ENCODE data around the gene AP3D1. TPM values are rescaled to one million over a fixed set of nuclear protein-coding genes. Genes with fewer than 3 reads are reported as not detected.

The AP3D1 gene
- total RNA-seq, 1 donor from 2014 or later = 146 TPM

GRCh38 chr19:2099937-2100718, 51.2 kb downstream of the AP3D1 start:
- peaks cover 2% of the 10 kb centered on the region for H3K27me3 Mint-ChIP-seq (ENCODE audit: low read depth)

GRCh38 chr19:2099054-2099501, 52.3 kb downstream of the AP3D1 start:
- TF ChIP-seq CTCF (conservative IDR thresholded peaks at IDR 0.05) = no peak
- no peak for DNase-seq (ENCODE audit: low read depth, low spot score)
- peaks cover 15% of the 10 kb centered on the region for H3K4me1 Mint-ChIP-seq
- no peaks in the 10 kb centered on the region for H3K9me3 Mint-ChIP-seq
- H3K27ac Mint-ChIP-seq (ENCODE audit: unreplicated experiment) = no peak overlapping the region
- H3K36me3 Mint-ChIP-seq (ENCODE audit: low read depth) = peaks cover 12% of the 10 kb centered on the region
- peaks cover 4% of the 10 kb centered on the region for H3K27me3 Mint-ChIP-seq (ENCODE audit: low read depth)
- H3K4me3 Mint-ChIP-seq = no peak overlapping the region

More at GRCh38 chr19:2099937-2100718, 51.2 kb downstream of the AP3D1 start:
- DNase-seq (ENCODE audit: low read depth, low spot score) = no peak
- no peaks in the 10 kb centered on the region for H3K9me3 Mint-ChIP-seq
- no peak overlapping the region for H3K27ac Mint-ChIP-seq (ENCODE audit: unreplicated experiment)
- no peak for TF ChIP-seq CTCF (conservative IDR thresholded peaks at IDR 0.05)
- H3K36me3 Mint-ChIP-seq (ENCODE audit: low read depth) = peaks cover 19% of the 10 kb centered on the region
- H3K4me3 Mint-ChIP-seq = no peak overlapping the region
- peaks cover 4% of the 10 kb centered on the region for H3K4me1 Mint-ChIP-seq

- DNase-seq (ENCODE audit: low read depth, low spot score) = no peak
- peaks cover 7% of the 10 kb centered on the region for H3K36me3 Mint-ChIP-seq (ENCODE audit: low read depth)
- H3K27ac Mint-ChIP-seq (ENCODE audit: unreplicated experiment) = no peak overlapping the region
- H3K9me3 Mint-ChIP-seq = no peaks in the 10 kb centered on the region
- no peak for TF ChIP-seq CTCF (conservative IDR thresholded peaks at IDR 0.05)
- H3K4me3 Mint-ChIP-seq = peak overlapping the region; percentile 44
- peaks cover 4% of the 10 kb centered on the region for H3K27me3 Mint-ChIP-seq (ENCODE audit: low read depth)
- H3K4me1 Mint-ChIP-seq = peaks cover 16% of the 10 kb centered on the region
Observed at GRCh38 chr19:2097886-2098327, 53.5 kb downstream of the AP3D1 start.

GRCh38 chr19:2097203-2097885, 54.0 kb downstream of the AP3D1 start:
- no peak for DNase-seq (ENCODE audit: low read depth, low spot score)
- H3K9me3 Mint-ChIP-seq = no peaks in the 10 kb centered on the region
- no peak for TF ChIP-seq CTCF (conservative IDR thresholded peaks at IDR 0.05)
- peaks cover 4% of the 10 kb centered on the region for H3K27me3 Mint-ChIP-seq (ENCODE audit: low read depth)
- peak overlapping the region; percentile 86 for H3K4me3 Mint-ChIP-seq
- H3K4me1 Mint-ChIP-seq = peaks cover 16% of the 10 kb centered on the region
- peaks cover 7% of the 10 kb centered on the region for H3K36me3 Mint-ChIP-seq (ENCODE audit: low read depth)
- H3K27ac Mint-ChIP-seq (ENCODE audit: unreplicated experiment) = no peak overlapping the region

GRCh38 chr19:2096480-2097202, 54.7 kb downstream of the AP3D1 start, which contains the start of gene IZUMO4:
Gene IZUMO4, plus strand, starts transcription at chr19:2096915. Its CDS starts 31 bp downstream, at chr19:2096946.
- peak; percentile 52 for TF ChIP-seq CTCF (conservative IDR thresholded peaks at IDR 0.05)

More at GRCh38 chr19:2096480-2097202, 54.7 kb downstream of the AP3D1 start, which contains the start of gene IZUMO4:
- peak within 1 kb of the TSS; percentile 96 for H3K4me3 Mint-ChIP-seq
- peak; percentile 99 for DNase-seq (ENCODE audit: low read depth, low spot score)
- H3K36me3 Mint-ChIP-seq (ENCODE audit: low read depth) = peaks cover 3% of the 10 kb centered on the region
- H3K4me1 Mint-ChIP-seq = peaks cover 16% of the 10 kb centered on the region
- H3K27ac Mint-ChIP-seq (ENCODE audit: unreplicated experiment) = peak within 1 kb of the TSS; percentile 90
- no peaks in the 10 kb centered on the region for H3K9me3 Mint-ChIP-seq
- peaks cover 4% of the 10 kb centered on the region for H3K27me3 Mint-ChIP-seq (ENCODE audit: low read depth)

Data from neural crest cell (in vitro differentiated cells).